SK-N-MC (cell line): ENCODE data around the gene KLHL6.
"Not testable (repeated sequence)": the region's sequence is repeated elsewhere in the genome, so short reads cannot be mapped to it uniquely, and the experiment has no call there.

Source experiments
- EZH2 ChIP-seq: fragments of 200-600 bp; sonication (generic); IDR thresholded peaks from one replicate; pipeline ENCODE4 v1.6.1; 2017; ENCODE audit warnings: antibody characterized with exemption
- POLR2AphosphoS5 ChIP-seq: IDR thresholded peaks from 2 replicates; pipeline ENCODE4 v1.6.1; 2012; ENCODE audit warnings: mild to moderate bottlenecking, low read depth, low read length, borderline replicate concordance

DNA sequence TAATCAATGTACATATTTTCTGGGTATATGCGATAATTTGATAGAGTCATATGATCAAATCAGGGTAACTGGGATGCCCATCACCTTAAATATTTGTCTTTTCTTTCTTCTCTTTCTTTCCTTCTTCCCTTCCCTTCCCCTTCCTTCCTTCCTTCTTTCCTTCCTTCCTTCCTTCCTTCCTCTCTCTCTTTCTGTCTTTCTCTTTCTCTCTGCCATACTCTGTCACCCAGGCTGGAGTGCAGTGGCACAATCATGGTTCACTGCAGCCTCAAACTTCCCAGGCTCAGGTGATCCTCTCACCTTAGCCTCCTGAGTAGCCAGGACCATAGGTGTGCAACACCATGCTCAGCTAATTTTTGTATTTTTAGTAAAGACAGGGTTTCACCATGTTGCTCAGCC, 79.7 kb downstream of the KLHL6 start:
- not testable (repeated sequence) for TF ChIP-seq POLR2AphosphoS5, EZH2
